Panc1 (cell line): ENCODE measurements around the gene ARRDC4.

ENCODE experiments used
- CTCF ChIP-seq: fragments of 450-650 bp; IDR thresholded peaks from 2 replicates; pipeline ENCODE4 v1.5.1; 2017; ENCODE audit warnings: mild to moderate bottlenecking
- POLR2AphosphoS5 ChIP-seq: IDR thresholded peaks from 2 replicates; pipeline ENCODE4 v1.6.1; 2012; ENCODE audit warnings: mild to moderate bottlenecking, low read depth, low read length, moderate library complexity
- REST ChIP-seq, 2 experiments: IDR thresholded peaks; 2 replicates each; pipeline ENCODE4 v1.6.1; 2011 to 2012; ENCODE audit warnings: low read depth in 2 of 2, control low read depth in 1 of 2, low read length in 1 of 2, mild to moderate bottlenecking in 1 of 2, moderate library complexity in 1 of 2; ENCODE audit not compliant: insufficient read depth in 1 of 2
- SIN3A ChIP-seq: IDR thresholded peaks from 2 replicates; pipeline ENCODE4 v1.6.1; 2012; ENCODE audit warnings: low read depth, mild to moderate bottlenecking, low read length, moderate library complexity, borderline replicate concordance; ENCODE audit not compliant: insufficient read depth

DNA sequence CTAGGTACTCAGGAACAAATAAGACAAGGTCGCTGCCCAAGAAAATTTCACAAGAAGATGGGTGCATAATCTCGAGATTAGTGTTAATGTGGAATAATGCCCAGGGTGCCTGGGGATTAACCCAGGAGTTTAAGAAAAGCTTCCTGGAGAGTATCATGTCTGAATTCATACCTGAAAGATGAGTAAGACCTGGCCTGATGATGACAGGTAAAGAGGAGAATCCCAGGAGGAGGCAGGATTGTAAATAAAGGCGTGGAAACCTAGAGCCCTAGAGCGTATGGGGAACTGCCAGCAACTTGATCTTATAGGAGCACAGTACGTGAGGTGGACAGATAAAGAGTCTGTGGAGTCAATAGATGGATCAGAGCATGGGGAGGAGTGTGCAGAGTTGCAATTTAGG, 43.0 kb downstream of the ARRDC4 start:
- no peak for TF ChIP-seq CTCF
- no peak for TF ChIP-seq REST (IDR thresholded peaks at IDR 0.05; ENCODE audit: insufficient read depth in 1 of 2, low read depth in 2 of 2, low read length in 1 of 2)
- no peak for TF ChIP-seq SIN3A
- TF ChIP-seq POLR2AphosphoS5: no peak
